IPS-15b (cell line): Measurements from ENCODE around the gene FOXJ3.

Source experiments
- H3K27me3 ChIP-seq: one replicate; pipeline ENCODE4 v1.6.1; 2013; ENCODE audit warnings: low read length; ENCODE audit not compliant: control insufficient read depth, insufficient read depth
- H3K36me3 ChIP-seq: one replicate; pipeline ENCODE4 v1.6.1; 2013; ENCODE audit warnings: low read length; ENCODE audit not compliant: control insufficient read depth, insufficient read depth
- H3K4me1 ChIP-seq: one replicate; pipeline ENCODE4 v1.6.1; 2013; ENCODE audit warnings: mild to moderate bottlenecking, low read length; ENCODE audit not compliant: control insufficient read depth, insufficient read depth
- H3K4me3 ChIP-seq: one replicate; pipeline ENCODE4 v1.5.1; 2013; ENCODE audit warnings: low read depth, low read length
- H3K9ac ChIP-seq: one replicate; pipeline ENCODE4 v1.6.1; 2013; ENCODE audit warnings: low read depth, mild to moderate bottlenecking, low read length
- H3K9me3 ChIP-seq: one replicate; pipeline ENCODE4 v1.6.1; 2013; ENCODE audit warnings: mild to moderate bottlenecking, low read length; ENCODE audit not compliant: control insufficient read depth, insufficient read depth

The FOXJ3 gene

DNA sequence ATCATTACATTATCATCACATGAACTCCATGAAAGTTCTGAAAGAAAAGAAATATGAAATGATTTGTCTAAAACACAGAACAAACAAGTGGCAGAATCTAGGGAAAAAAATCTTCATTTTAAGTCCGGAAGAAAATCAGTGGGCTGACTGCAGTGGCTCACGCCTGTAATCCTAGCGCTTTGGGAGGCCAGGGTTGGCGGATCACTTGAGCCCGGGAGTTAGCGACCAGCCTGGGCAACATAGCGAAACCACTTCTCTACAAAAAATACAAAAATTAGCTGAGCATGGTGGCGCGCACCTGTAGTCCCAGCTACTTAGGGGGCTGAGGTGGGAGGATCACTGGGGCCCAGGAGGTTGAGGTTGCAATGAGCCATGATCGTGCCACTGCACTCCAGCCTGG is 4.8 kb downstream of the FOXJ3 start:
- Histone ChIP-seq H3K36me3 (no peaks in the 10 kb centered on the region), H3K9ac (no peak overlapping the region), H3K4me3 (no peak overlapping the region), H3K4me1 (peaks cover 4% of the 10 kb centered on the region), H3K9me3 (no peaks in the 10 kb centered on the region), H3K27me3 (no peaks in the 10 kb centered on the region)

DNA sequence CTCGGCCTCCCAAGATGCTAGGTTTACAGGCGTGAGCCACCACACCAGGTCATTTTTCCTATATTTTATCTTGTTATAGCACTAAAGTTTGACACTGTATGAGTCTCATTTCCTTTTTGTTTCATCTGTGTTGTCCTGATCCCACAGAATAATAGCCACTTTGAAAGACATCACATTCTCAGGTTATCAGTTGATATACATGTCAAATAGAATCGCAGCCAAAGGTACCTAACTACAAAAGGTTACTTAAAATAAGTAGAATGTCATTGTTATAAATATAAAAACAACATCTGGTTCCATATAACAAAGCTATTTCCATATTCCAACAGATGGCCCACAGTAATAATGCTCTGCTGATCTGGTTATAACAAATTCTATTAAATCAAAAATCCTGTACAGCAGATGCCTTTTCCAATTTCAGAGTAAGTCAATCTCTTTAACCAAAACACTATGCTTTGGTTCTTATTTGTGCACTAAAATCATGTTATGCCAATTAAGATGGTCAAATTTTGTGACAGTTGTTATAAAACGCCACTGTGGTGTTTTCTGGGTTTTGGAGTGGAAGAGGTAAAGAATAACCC is 6.0 kb downstream of the FOXJ3 start:
- peaks cover 4% of the 10 kb centered on the region for H3K4me1 ChIP-seq

DNA sequence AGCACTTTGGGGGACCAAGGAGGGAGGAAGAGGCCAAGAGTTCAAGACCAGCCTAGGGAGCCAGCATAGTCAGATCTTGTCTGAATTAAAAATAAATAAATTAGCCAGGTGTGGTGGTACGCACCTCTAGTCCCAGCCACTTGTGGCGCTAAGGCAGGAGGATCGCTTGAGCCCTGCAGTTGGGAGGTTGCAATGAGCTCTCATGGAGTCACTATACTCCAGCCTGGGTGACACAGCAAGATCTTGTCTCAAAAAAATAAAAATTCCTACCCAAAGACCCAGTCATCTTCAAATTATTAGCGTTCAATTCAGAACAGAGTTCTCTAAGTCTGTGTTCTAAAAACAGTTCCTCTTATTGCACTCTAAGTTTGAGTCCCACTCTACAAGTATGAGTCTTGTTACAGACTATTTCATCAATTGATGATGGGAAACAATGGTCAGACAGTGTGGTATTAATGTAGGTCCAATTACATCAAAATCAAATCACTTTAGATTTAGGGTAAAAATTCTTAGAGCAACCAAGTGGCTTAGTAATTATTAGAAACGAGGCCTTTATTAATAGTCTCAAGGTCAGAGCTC is 6.9 kb downstream of the FOXJ3 start:
- peaks cover 4% of the 10 kb centered on the region for H3K4me1 ChIP-seq
- no peaks in the 10 kb centered on the region for H3K9me3 ChIP-seq
- no peaks in the 10 kb centered on the region for H3K27me3 ChIP-seq
- H3K36me3 ChIP-seq: no peaks in the 10 kb centered on the region
- no peak overlapping the region for H3K9ac ChIP-seq
- no peak overlapping the region for H3K4me3 ChIP-seq

More for the DNA sequence above, 6.0 kb downstream of the FOXJ3 start:
- no peak overlapping the region for H3K4me3 ChIP-seq
- H3K36me3 ChIP-seq: no peaks in the 10 kb centered on the region
- no peaks in the 10 kb centered on the region for H3K9me3 ChIP-seq
- H3K27me3 ChIP-seq: no peaks in the 10 kb centered on the region
- H3K9ac ChIP-seq: no peak overlapping the region

DNA sequence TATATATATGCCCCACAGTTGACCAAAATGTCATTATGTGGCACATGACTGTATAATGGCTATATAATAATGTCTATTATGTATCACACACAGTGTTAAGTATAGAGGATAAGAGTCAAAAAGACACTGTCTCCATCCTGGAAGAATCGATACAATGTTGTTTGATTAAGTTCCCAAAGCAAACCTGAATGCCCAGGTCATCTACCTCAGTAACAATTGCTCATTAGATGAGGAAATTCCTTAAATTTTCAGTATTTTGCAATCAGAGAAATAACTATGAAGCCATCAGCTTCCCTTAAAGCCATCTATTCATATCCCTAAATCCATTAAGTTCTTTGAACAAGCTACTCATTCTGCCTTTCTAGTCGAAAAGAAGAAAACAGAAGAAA is 10.0 kb downstream of the FOXJ3 start:
- H3K27me3 ChIP-seq: no peaks in the 10 kb centered on the region
- peaks cover 6% of the 10 kb centered on the region for H3K4me1 ChIP-seq
- H3K36me3 ChIP-seq: no peaks in the 10 kb centered on the region
- no peak overlapping the region for H3K4me3 ChIP-seq
- no peak overlapping the region for H3K9ac ChIP-seq
- no peaks in the 10 kb centered on the region for H3K9me3 ChIP-seq

DNA sequence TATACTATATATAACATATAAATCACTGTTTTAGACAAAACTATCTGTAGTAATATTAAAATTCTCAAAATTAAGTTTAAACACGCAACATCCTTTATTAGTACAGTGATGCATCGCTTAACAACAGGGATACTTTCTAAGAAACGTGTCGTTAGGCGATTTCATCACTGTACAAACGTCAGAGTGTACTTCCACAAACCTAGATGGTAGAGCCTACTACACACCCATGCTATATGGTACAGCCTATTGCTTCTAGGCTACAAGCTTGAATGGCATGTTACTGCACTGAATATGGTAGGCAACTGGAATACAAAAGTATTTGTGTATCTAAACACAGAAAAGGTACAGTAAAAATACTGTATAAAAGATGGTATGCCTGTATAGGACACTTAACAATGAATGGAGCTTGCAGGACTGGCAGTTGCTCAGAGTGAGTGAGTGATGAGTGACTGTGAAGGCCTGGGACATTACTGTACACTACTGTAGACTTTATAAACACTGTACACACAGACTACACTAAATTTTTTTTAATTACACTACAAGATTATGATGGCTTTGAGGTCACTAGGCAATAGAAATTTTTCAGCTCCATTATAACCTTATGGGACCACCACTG is 10.5 kb downstream of the FOXJ3 start:
- Histone ChIP-seq H3K9me3 (no peaks in the 10 kb centered on the region), H3K4me1 (peaks cover 7% of the 10 kb centered on the region), H3K9ac (no peak overlapping the region), H3K36me3 (no peaks in the 10 kb centered on the region), H3K4me3 (no peak overlapping the region), H3K27me3 (no peaks in the 10 kb centered on the region)

DNA sequence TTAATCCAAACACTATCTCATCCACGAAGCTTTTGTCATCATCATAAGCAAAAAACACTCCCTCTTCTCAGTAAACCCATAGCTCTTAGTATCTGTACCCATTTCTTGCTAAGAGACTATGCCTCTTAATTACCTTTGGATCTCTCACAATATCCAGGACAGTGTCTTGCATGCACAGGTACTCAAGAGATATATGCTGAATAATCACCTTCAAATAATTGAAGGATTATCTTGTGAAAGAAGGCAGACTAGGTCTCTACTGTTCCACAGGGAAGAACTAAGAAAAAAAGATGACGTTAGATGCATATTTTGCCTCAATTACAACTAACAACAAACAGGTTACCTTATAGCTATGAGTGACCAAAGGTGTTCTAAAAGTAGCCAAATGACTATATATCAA is 11.5 kb downstream of the FOXJ3 start:
- H3K4me3 ChIP-seq: no peak overlapping the region
- no peaks in the 10 kb centered on the region for H3K36me3 ChIP-seq
- no peak overlapping the region for H3K9ac ChIP-seq
- peaks cover 7% of the 10 kb centered on the region for H3K4me1 ChIP-seq
- H3K27me3 ChIP-seq: no peaks in the 10 kb centered on the region
- H3K9me3 ChIP-seq: no peaks in the 10 kb centered on the region

DNA sequence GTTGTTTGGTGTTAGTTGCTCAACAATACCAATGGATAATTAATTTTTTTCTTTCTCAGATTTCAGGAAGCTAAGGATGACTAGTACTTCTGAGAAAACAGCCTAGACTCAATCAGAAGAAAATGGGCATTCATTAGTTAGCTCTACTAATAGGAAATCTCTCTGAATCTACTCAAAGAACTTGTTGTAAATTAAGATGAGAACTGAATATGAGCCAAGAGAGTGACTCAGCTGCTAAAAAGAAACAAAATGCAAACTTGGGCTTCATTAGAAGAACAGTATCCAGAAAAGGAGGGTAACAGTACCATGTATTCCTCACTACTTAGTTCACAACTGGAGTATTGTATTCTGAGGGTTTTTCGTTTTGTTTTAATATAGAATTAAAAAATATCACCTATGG is 12.5 kb downstream of the FOXJ3 start:
- Histone ChIP-seq H3K36me3 (no peaks in the 10 kb centered on the region), H3K9ac (no peak overlapping the region), H3K4me3 (no peak overlapping the region), H3K9me3 (no peaks in the 10 kb centered on the region), H3K4me1 (peaks cover 4% of the 10 kb centered on the region), H3K27me3 (no peaks in the 10 kb centered on the region)

DNA sequence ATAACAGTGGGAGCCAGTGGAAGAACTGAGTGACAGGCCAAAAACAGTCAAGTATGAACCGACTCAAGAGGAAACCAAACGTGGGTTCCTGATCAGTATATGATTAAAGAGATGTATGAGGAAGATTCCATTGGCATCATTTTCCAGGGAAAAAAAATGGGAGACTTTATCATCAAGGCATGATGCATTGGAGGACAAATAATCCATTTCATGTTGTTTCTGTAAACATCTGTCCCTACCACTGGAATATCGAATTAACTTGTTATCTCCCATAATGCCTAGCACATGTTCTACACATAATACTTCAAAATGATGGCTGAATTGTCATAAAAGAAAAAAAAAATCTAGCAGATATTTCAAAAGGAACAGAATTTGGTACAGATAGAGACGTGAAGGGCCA is 13.3 kb downstream of the FOXJ3 start:
- H3K36me3 ChIP-seq: no peaks in the 10 kb centered on the region
- H3K4me1 ChIP-seq: peaks cover 4% of the 10 kb centered on the region

DNA sequence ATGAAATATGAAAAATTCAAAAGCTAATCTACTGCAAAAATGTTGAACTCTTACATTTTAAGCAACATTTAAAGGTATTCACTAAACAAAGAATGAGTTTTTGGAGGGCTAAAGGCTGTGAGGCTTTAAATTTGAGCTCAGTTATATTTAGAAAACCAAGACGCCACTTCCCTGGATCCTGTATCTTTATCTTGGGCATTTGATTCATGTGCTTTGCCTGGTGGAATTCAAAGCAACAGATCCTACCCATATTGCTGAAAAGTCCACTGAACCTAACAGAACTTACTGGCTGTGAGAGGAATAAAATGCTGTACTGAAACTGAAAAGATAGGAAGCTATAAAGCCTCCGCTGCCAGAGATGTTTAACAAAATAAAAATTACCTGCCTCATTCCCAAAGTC is 14.3 kb downstream of the FOXJ3 start:
- peaks cover 4% of the 10 kb centered on the region for H3K4me1 ChIP-seq
- no peak overlapping the region for H3K9ac ChIP-seq
- no peaks in the 10 kb centered on the region for H3K9me3 ChIP-seq
- no peaks in the 10 kb centered on the region for H3K27me3 ChIP-seq
- no peak overlapping the region for H3K4me3 ChIP-seq
- H3K36me3 ChIP-seq: no peaks in the 10 kb centered on the region

More for the DNA sequence above, 13.3 kb downstream of the FOXJ3 start:
- Histone ChIP-seq H3K27me3 (no peaks in the 10 kb centered on the region), H3K9ac (no peak overlapping the region), H3K4me3 (no peak overlapping the region), H3K9me3 (no peaks in the 10 kb centered on the region)

DNA sequence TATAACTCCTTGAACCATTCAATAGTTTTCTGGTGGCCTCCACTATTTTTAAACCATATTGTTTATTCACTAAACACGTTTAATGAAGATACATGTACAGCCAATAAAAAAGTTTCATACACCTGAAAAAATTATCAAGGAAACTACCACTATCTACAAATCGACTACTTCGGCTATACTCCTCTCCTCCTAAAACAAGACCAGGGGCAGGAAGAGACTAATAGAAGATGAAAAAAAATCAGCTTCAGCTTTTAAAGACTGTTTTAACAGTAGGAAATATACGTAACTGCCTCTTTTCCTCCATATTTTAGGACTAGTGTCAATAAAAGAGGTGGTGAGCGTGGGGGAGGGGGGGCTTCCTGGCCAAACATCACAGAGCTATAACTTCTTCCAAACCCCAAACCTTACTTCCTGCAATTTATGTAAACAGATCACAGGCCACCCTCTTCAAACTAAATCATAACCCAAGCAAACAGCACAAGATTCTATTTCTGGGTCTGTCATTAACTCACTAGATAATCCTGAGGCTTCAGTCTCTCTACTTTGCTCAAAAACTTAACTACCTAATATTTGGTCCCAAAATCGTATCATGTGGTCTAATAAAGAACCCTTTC is 15.1 kb downstream of the FOXJ3 start:
- no peaks in the 10 kb centered on the region for H3K36me3 ChIP-seq
- H3K27me3 ChIP-seq: no peaks in the 10 kb centered on the region
- H3K9ac ChIP-seq: no peak overlapping the region
- no peaks in the 10 kb centered on the region for H3K9me3 ChIP-seq
- H3K4me1 ChIP-seq: peaks cover 4% of the 10 kb centered on the region
- H3K4me3 ChIP-seq: no peak overlapping the region

DNA sequence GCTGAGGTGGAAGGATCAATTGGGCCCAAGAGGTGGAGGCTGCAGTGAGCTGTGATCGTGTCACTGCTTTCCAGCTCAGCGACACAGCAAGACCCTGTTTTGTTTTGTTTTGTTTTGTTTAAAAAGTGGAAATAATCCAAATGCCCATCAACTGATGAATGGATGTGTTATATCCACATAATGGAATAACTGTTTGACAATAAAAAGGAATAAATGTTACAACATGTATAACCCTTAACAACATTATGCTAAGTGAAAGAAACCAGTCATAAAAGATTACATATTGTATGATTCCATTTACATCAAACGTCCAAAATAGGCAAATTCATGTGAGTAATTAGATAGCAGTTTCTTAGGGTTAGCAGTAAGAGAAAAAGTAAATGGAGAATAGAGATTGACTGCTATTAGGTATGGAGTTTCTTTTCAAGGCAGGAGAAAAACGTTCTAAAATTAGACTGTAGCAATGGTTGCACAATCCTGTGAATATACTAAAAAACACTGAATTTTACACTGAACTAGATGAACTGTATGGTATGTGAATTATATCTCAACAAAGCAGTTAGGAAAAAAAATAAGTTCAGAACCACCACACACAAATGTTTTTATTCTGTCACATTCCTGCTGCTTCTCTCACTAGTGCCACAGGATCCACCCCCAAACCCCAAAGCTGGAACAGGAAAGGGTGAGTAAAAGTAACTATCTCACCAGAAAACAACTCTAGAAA is 15.7 kb downstream of the FOXJ3 start:
- H3K27me3 ChIP-seq: no peaks in the 10 kb centered on the region
- no peak overlapping the region for H3K9ac ChIP-seq
- no peaks in the 10 kb centered on the region for H3K36me3 ChIP-seq
- peaks cover 4% of the 10 kb centered on the region for H3K4me1 ChIP-seq
- no peaks in the 10 kb centered on the region for H3K9me3 ChIP-seq
- H3K4me3 ChIP-seq: no peak overlapping the region
